ENCODE data around the gene LSM4. TPM values are rescaled to one million over a fixed set of nuclear protein-coding genes. Genes with fewer than 3 reads are reported as not detected.
A peak's percentile ranks its signal among the peaks of the same experiment; 100 is the strongest.

The LSM4 gene
- total and polyA plus RNA-seq, 2 donors (not counting 1 experiment from before 2014, with no cell fraction given) = 50.9 to 124 TPM

DNA sequence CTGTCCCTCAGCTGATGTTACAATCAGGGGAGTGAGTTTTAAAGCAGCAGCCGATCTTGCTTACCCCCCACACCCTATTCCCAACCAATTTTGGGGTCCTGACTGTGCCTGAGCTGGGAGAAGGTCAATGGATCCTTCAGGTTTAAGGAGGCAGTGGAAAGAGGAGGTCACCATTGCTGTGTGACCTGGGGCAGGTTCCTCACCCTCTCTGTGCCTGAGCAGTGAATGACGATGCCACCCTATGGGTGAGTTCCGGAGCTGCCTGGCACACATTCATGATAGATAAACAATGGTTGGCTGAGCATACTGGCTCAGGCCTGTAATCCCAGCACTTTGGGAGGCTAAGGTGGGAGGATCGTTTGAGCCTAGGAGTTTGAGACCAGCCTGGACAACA lies 21.2 kb downstream of the LSM4 start:
- Histone ChIP-seq H4K20me1 (ENCODE audit: control insufficient read depth, extremely low read depth, insufficient read depth, low read length) (no peaks in the 10 kb centered on the region), H3K9me3 (ENCODE audit: control insufficient read depth, insufficient read depth, low read depth, low read length) (no peaks in the 10 kb centered on the region), H3K4me2 (ENCODE audit: extremely low read depth, insufficient read depth, low read length) (no peak overlapping the region), H3K9ac (ENCODE audit: insufficient read depth, low read length) (no peak overlapping the region), H3K4me3 (replicated peaks in 1 of 4; ENCODE audit: control extremely low read depth in 1 of 4, insufficient read depth in 1 of 4, low read depth in 3 of 4, low read length in 4 of 4) (no peak overlapping the region), H2AFZ (ENCODE audit: low read length) (no peak overlapping the region), H3K36me3 (ENCODE audit: control insufficient read depth, insufficient read depth, low read length) (no peaks in the 10 kb centered on the region), H3K27ac (ENCODE audit: insufficient read depth, low read length) (peak overlapping the region; percentile 41), H3K79me2 (ENCODE audit: control insufficient read depth, insufficient read depth, low read length) (no peaks in the 10 kb centered on the region), H3K27me3 (ENCODE audit: control insufficient read depth, insufficient read depth, low read length) (no peaks in the 10 kb centered on the region), H3K4me1 (ENCODE audit: control insufficient read depth, extremely low read depth, insufficient read depth, low read length) (peaks cover 30% of the 10 kb centered on the region)
- DNase-seq (ENCODE audit: low read depth in 2 of 2) = no peak
- TF ChIP-seq, protein P1, sequence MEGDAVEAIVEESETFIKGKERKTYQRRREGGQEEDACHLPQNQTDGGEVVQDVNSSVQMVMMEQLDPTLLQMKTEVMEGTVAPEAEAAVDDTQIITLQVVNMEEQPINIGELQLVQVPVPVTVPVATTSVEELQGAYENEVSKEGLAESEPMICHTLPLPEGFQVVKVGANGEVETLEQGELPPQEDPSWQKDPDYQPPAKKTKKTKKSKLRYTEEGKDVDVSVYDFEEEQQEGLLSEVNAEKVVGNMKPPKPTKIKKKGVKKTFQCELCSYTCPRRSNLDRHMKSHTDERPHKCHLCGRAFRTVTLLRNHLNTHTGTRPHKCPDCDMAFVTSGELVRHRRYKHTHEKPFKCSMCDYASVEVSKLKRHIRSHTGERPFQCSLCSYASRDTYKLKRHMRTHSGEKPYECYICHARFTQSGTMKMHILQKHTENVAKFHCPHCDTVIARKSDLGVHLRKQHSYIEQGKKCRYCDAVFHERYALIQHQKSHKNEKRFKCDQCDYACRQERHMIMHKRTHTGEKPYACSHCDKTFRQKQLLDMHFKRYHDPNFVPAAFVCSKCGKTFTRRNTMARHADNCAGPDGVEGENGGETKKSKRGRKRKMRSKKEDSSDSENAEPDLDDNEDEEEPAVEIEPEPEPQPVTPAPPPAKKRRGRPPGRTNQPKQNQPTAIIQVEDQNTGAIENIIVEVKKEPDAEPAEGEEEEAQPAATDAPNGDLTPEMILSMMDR (conservative IDR thresholded peaks at IDR 0.05 in 1 of 2, IDR thresholded peaks at IDR 0.05 in 1 of 2; ENCODE audit: low read depth in 1 of 2, low read length in 2 of 2) = no peak
- no peak for TF ChIP-seq EZH2 (IDR thresholded peaks at IDR 0.05; ENCODE audit: low read length, missing control alignments)

DNA sequence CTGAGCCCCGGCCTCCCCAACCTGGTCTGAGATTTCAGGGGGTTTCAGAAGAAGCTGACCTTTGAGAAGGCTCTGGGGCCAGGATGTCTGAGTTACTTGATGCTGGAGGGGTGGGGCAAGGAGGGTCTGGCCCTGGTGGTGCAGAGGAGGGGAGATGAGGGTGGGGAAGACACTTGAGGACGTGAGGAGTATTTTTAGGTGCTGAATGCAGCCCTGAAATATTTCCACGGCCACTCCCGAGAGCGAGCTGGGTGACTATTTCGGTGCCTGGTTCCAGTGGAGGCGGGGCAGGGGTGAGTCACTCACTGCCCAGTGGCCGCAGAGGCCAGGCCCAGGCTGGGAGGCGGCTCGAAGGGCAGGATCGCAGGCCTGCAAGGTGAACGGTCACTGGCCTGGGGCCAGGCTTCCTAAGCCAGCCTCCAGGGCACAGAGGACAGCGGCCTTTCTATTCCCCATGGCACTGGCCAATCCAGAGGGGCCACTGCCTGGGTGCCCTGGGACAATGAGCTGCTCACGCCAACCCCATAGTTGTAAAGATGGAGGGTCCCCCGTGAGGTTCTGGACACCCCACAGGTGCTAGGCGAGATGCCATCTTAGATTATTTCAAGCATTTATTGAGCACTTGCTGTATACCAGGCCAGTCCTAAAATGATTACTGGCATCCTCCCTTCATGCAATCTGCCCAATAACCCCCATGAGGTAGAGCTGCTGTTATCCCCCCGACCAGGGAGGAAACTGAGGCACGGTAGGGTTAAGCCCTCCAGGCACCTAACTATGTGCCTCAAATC lies 21.8 kb downstream of the LSM4 start:
- Histone ChIP-seq H3K9ac (ENCODE audit: insufficient read depth, low read length) (no peak overlapping the region), H3K79me2 (ENCODE audit: control insufficient read depth, insufficient read depth, low read length) (no peaks in the 10 kb centered on the region), H3K4me1 (ENCODE audit: control insufficient read depth, extremely low read depth, insufficient read depth, low read length) (peaks cover 27% of the 10 kb centered on the region), H3K4me3 (replicated peaks in 1 of 4; ENCODE audit: control extremely low read depth in 1 of 4, insufficient read depth in 1 of 4, low read depth in 3 of 4, low read length in 4 of 4) (no peak overlapping the region), H3K36me3 (ENCODE audit: control insufficient read depth, insufficient read depth, low read length) (no peaks in the 10 kb centered on the region), H3K4me2 (ENCODE audit: extremely low read depth, insufficient read depth, low read length) (no peak overlapping the region), H3K9me3 (ENCODE audit: control insufficient read depth, insufficient read depth, low read depth, low read length) (no peaks in the 10 kb centered on the region), H3K27me3 (ENCODE audit: control insufficient read depth, insufficient read depth, low read length) (no peaks in the 10 kb centered on the region), H2AFZ (ENCODE audit: low read length) (no peak overlapping the region), H4K20me1 (ENCODE audit: control insufficient read depth, extremely low read depth, insufficient read depth, low read length) (no peaks in the 10 kb centered on the region), H3K27ac (ENCODE audit: insufficient read depth, low read length) (peak overlapping the region; percentile 41)
- TF ChIP-seq, protein P1 (conservative IDR thresholded peaks at IDR 0.05 in 1 of 2, IDR thresholded peaks at IDR 0.05 in 1 of 2; ENCODE audit: low read depth in 1 of 2, low read length in 2 of 2) = no peak
- no peak for TF ChIP-seq EZH2 (IDR thresholded peaks at IDR 0.05; ENCODE audit: low read length, missing control alignments)
- peak; percentile 67 to 74 for DNase-seq (ENCODE audit: low read depth in 2 of 2)

DNA sequence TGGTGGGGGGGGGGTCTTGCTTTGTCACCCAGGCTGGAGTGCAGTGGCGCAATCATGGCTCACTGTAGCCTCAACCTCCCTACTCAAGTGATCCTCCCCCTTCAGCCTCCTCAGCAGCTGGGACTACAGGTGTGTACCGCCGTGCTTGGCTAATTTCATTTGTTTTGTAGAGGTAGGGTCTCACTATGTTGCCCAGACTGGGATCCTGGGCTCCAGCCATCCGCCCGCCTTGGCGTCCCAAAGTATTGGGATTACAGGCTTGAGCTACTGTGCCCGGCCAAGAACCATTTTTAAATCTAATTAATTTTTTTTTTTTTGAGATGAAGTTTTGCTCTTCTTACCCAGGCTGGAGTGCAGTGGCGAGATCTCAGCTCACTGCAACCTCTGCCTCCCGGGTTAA lies 23.2 kb downstream of the LSM4 start:
- no peaks in the 10 kb centered on the region for H4K20me1 ChIP-seq (ENCODE audit: control insufficient read depth, extremely low read depth, insufficient read depth, low read length)
- TF ChIP-seq, protein P1 (conservative IDR thresholded peaks at IDR 0.05 in 1 of 2, IDR thresholded peaks at IDR 0.05 in 1 of 2; ENCODE audit: low read depth in 1 of 2, low read length in 2 of 2) = no peak
- no peaks in the 10 kb centered on the region for H3K27me3 ChIP-seq (ENCODE audit: control insufficient read depth, insufficient read depth, low read length)
- peaks cover 19% of the 10 kb centered on the region for H3K4me1 ChIP-seq (ENCODE audit: control insufficient read depth, extremely low read depth, insufficient read depth, low read length)
- no peak for DNase-seq (ENCODE audit: low read depth in 2 of 2)
- no peak overlapping the region for H3K27ac ChIP-seq (ENCODE audit: insufficient read depth, low read length)
- no peak overlapping the region for H3K4me3 ChIP-seq (replicated peaks in 1 of 4; ENCODE audit: control extremely low read depth in 1 of 4, insufficient read depth in 1 of 4, low read depth in 3 of 4, low read length in 4 of 4)
- H3K9ac ChIP-seq (ENCODE audit: insufficient read depth, low read length) = no peak overlapping the region
- H3K4me2 ChIP-seq (ENCODE audit: extremely low read depth, insufficient read depth, low read length) = no peak overlapping the region
- no peaks in the 10 kb centered on the region for H3K9me3 ChIP-seq (ENCODE audit: control insufficient read depth, insufficient read depth, low read depth, low read length)
- H3K79me2 ChIP-seq (ENCODE audit: control insufficient read depth, insufficient read depth, low read length) = no peaks in the 10 kb centered on the region
- H2AFZ ChIP-seq (ENCODE audit: low read length) = no peak overlapping the region
- H3K36me3 ChIP-seq (ENCODE audit: control insufficient read depth, insufficient read depth, low read length) = no peaks in the 10 kb centered on the region

All from fibroblast of lung (primary cell).